Activated CD8-positive, alpha-beta memory T cell treated with anti-CD3 and anti-CD28 coated beads for 36 hours (primary cell): Measurements from ENCODE around the gene PACRG. TPM values are rescaled to one million over a fixed set of nuclear protein-coding genes. Genes with fewer than 3 reads are reported as not detected.

ENCODE experiments used
- CTCF ChIA-PET: fragments of 350-600 bp; sonication (Branson Sonifier 250); formaldehyde crosslinking; loops from one replicate; lab custom pipeline; 2021; ENCODE audit warnings: antibody characterized with exemption; lab: Charles Lee
- POLR2A ChIA-PET: fragments of 350-600 bp; sonication (Branson Sonifier 250); formaldehyde crosslinking; loops from one replicate; lab custom pipeline; 2021; ENCODE audit warnings: antibody characterized with exemption; lab: Charles Lee
- total RNA-seq, 2 experiments: library from RNA; stranded (reverse); gene quantifications; one replicate each; pipeline ENCODE4 v1.2.3, GENCODE V29; 2021

The PACRG gene
- total RNA-seq, 2 experiments from 2014 or later: not detected

GRCh38 chr6:162770955-162771354 is 43.2 kb downstream of the PACRG start:
- CTCF ChIA-PET: no interaction called here
- POLR2A ChIA-PET: no interaction called here

GRCh38 chr6:162772466-162772865 is 44.7 kb downstream of the PACRG start:
- POLR2A ChIA-PET: no interaction called here
- CTCF ChIA-PET: no interaction called here

- POLR2A ChIA-PET: no interaction called here
These were observed 46.2 kb downstream of the PACRG start for GRCh38 chr6:162773996-162774395.

GRCh38 chr6:162777091-162777490 is 49.3 kb downstream of the PACRG start:
- ChIA-PET CTCF (no interaction called here), POLR2A (no interaction called here)

More at GRCh38 chr6:162773996-162774395, 46.2 kb downstream of the PACRG start:
- CTCF ChIA-PET: interaction anchor here (0.8 kb wide), 1 partner anchor 8 kb away, joined by 3 read pairs; no protein-coding TSS in a partner anchor

- ChIA-PET CTCF (no interaction called here), POLR2A (no interaction called here)
These were observed 50.8 kb downstream of the PACRG start for GRCh38 chr6:162778603-162779002.

GRCh38 chr6:162785632-162786242 is 58.0 kb downstream of the PACRG start:
- ChIA-PET CTCF (no interaction called here), POLR2A (no interaction called here)

- ChIA-PET POLR2A (no interaction called here), CTCF (no interaction called here)
These were observed 70.9 kb downstream of the PACRG start for GRCh38 chr6:162798546-162799266.

- CTCF ChIA-PET: no interaction called here
- POLR2A ChIA-PET: no interaction called here
These were observed 86.7 kb downstream of the PACRG start for GRCh38 chr6:162814426-162814973.

- CTCF ChIA-PET: no interaction called here
- POLR2A ChIA-PET: no interaction called here
These were observed 89.4 kb downstream of the PACRG start for GRCh38 chr6:162817196-162817595.

GRCh38 chr6:162819284-162819683 is 91.5 kb downstream of the PACRG start:
- CTCF ChIA-PET: no interaction called here
- POLR2A ChIA-PET: no interaction called here

- ChIA-PET CTCF (no interaction called here), POLR2A (no interaction called here)
These were observed 93.3 kb downstream of the PACRG start for GRCh38 chr6:162821102-162821501.

- POLR2A ChIA-PET: no interaction called here
These were observed 97.8 kb downstream of the PACRG start for GRCh38 chr6:162825597-162825996.

GRCh38 chr6:162829013-162829742 is 101.4 kb downstream of the PACRG start:
- ChIA-PET POLR2A (no interaction called here), CTCF (no interaction called here)

More at GRCh38 chr6:162825597-162825996, 97.8 kb downstream of the PACRG start:
- CTCF ChIA-PET: no interaction called here

GRCh38 chr6:162833776-162834175 is 106.0 kb downstream of the PACRG start:
- POLR2A ChIA-PET: no interaction called here
- CTCF ChIA-PET: no interaction called here

GRCh38 chr6:162845972-162846371 is 118.2 kb downstream of the PACRG start:
- ChIA-PET POLR2A (no interaction called here), CTCF (no interaction called here)

GRCh38 chr6:162846723-162847122 is 118.9 kb downstream of the PACRG start:
- POLR2A ChIA-PET: no interaction called here
- CTCF ChIA-PET: no interaction called here

GRCh38 chr6:162849269-162849668 is 121.5 kb downstream of the PACRG start:
- ChIA-PET CTCF (no interaction called here), POLR2A (no interaction called here)

- CTCF ChIA-PET: no interaction called here
These were observed 124.4 kb downstream of the PACRG start for GRCh38 chr6:162852192-162852591.

GRCh38 chr6:162852840-162853577 is 125.2 kb downstream of the PACRG start:
- ChIA-PET POLR2A (no interaction called here), CTCF (no interaction called here)

More at GRCh38 chr6:162852192-162852591, 124.4 kb downstream of the PACRG start:
- POLR2A ChIA-PET: no interaction called here

GRCh38 chr6:162854228-162854627 is 126.5 kb downstream of the PACRG start:
- CTCF ChIA-PET: no interaction called here

More at GRCh38 chr6:162854228-162854627, 126.5 kb downstream of the PACRG start:
- POLR2A ChIA-PET: no interaction called here
